ENCODE measurements around the gene AXDND1. TPM values are rescaled to one million over a fixed set of nuclear protein-coding genes. Genes with fewer than 3 reads are reported as not detected.

Gene AXDND1
- total RNA-seq, 1 experiment from 2014 or later, result 1.8 TPM

- Histone ChIP-seq H3K27ac (no peak overlapping the region), H3K4me3 (no peak overlapping the region), H3K4me2 (no peak overlapping the region), H3K27me3 (ENCODE audit: insufficient read depth, low read depth) (no peaks in the 10 kb centered on the region), H3K9me2 (ENCODE audit: insufficient read depth) (no peaks in the 10 kb centered on the region), H3K79me2 (ENCODE audit: low read depth) (no peaks in the 10 kb centered on the region), H3K4me1 (replicated peaks; ENCODE audit: insufficient read depth) (no peaks in the 10 kb centered on the region), H4K20me1 (ENCODE audit: insufficient read depth) (no peaks in the 10 kb centered on the region), H3K9me3 (ENCODE audit: insufficient read depth, low read depth) (no peaks in the 10 kb centered on the region), H2AFZ (no peak overlapping the region), H3F3A (ENCODE audit: insufficient read depth, low read depth) (no peaks in the 10 kb centered on the region), H3K36me3 (ENCODE audit: low read depth) (peaks cover 16% of the 10 kb centered on the region; the same call in 1 of the 2 replicates)
- no peak for TF ChIP-seq EZH2 (IDR thresholded peaks at IDR 0.05; ENCODE audit: low read depth)
- no peak for TF ChIP-seq CTCF (conservative IDR thresholded peaks at IDR 0.05)
- intact Hi-C loops (cut with micrococcal nuclease; ENCODE audit: unreplicated experiment), result no loop called here
- POLR2A ChIA-PET (ENCODE audit: unreplicated experiment), result no interaction called here
- DNase-seq, result no peak
- CTCF ChIA-PET, result no interaction called here
- BruUV-seq (replicated peaks), result no TSS peak
Measured at GRCh38 chr1:179341943-179342547, 23.7 kb upstream of the AXDND1 start.

GRCh38 chr1:179342740-179343404 lies 22.9 kb upstream of the AXDND1 start:
- H3K27ac ChIP-seq, result no peak overlapping the region
- BruUV-seq (replicated peaks), result no TSS peak
- H3K36me3 ChIP-seq (ENCODE audit: low read depth), result peaks cover 16% of the 10 kb centered on the region; the same call in 1 of the 2 replicates
- POLR2A ChIA-PET (ENCODE audit: unreplicated experiment), result no interaction called here
- no peak overlapping the region for H3K4me2 ChIP-seq
- no peak overlapping the region for H3K4me3 ChIP-seq
- no peak overlapping the region for H2AFZ ChIP-seq
- H3K9me3 ChIP-seq (ENCODE audit: insufficient read depth, low read depth), result no peaks in the 10 kb centered on the region
- TF ChIP-seq CTCF (conservative IDR thresholded peaks at IDR 0.05) (no peak), EZH2 (IDR thresholded peaks at IDR 0.05; ENCODE audit: low read depth) (no peak)
- H3K79me2 ChIP-seq (ENCODE audit: low read depth), result no peaks in the 10 kb centered on the region
- H3K27me3 ChIP-seq (ENCODE audit: insufficient read depth, low read depth), result no peaks in the 10 kb centered on the region
- no peaks in the 10 kb centered on the region for H3K4me1 ChIP-seq (replicated peaks; ENCODE audit: insufficient read depth)
- no peaks in the 10 kb centered on the region for H3F3A ChIP-seq (ENCODE audit: insufficient read depth, low read depth)
- no peaks in the 10 kb centered on the region for H4K20me1 ChIP-seq (ENCODE audit: insufficient read depth)
- CTCF ChIA-PET, result no interaction called here
- H3K9me2 ChIP-seq (ENCODE audit: insufficient read depth), result no peaks in the 10 kb centered on the region
- intact Hi-C loops (cut with micrococcal nuclease; ENCODE audit: unreplicated experiment), result no loop called here
- DNase-seq, result no peak

GRCh38 chr1:179351281-179351680 lies 14.5 kb upstream of the AXDND1 start:
- Histone ChIP-seq H4K20me1 (ENCODE audit: insufficient read depth) (0 out of 2 replicates have a peak, but pooled peaks cover 4% of the 10 kb centered on the region), H2AFZ (no peak overlapping the region), H3K9me3 (ENCODE audit: insufficient read depth, low read depth) (no peaks in the 10 kb centered on the region), H3K27ac (no peak overlapping the region), H3K27me3 (ENCODE audit: insufficient read depth, low read depth) (no peaks in the 10 kb centered on the region), H3K4me2 (no peak overlapping the region), H3K36me3 (ENCODE audit: low read depth) (peaks cover 9% of the 10 kb centered on the region), H3K79me2 (ENCODE audit: low read depth) (no peaks in the 10 kb centered on the region), H3K9me2 (ENCODE audit: insufficient read depth) (no peaks in the 10 kb centered on the region), H3F3A (ENCODE audit: insufficient read depth, low read depth) (peaks cover 9% of the 10 kb centered on the region), H3K4me1 (replicated peaks; ENCODE audit: insufficient read depth) (no peaks in the 10 kb centered on the region), H3K4me3 (no peak overlapping the region)
- CTCF ChIA-PET, result no interaction called here
- intact Hi-C loops (cut with micrococcal nuclease; ENCODE audit: unreplicated experiment), result loop anchor here (5.0 kb wide), 1 partner anchor 49 kb away; no protein-coding TSS in a partner anchor
- TF ChIP-seq CTCF (conservative IDR thresholded peaks at IDR 0.05) (no peak), EZH2 (IDR thresholded peaks at IDR 0.05; ENCODE audit: low read depth) (no peak)
- BruUV-seq (replicated peaks), result no TSS peak
- no peak for DNase-seq
- POLR2A ChIA-PET (ENCODE audit: unreplicated experiment), result no interaction called here

Measured in PC-9 (cell line).